Smooth muscle cell (in vitro differentiated cells): Measurements from ENCODE around the gene FGD5. TPM values are rescaled to one million over a fixed set of nuclear protein-coding genes. Genes with fewer than 3 reads are reported as not detected.

ENCODE experiments used
- DNase-seq: peaks from one replicate; lab custom pipeline; 2025; ENCODE audit not compliant: unreplicated experiment; lab: John Stamatoyannopoulos, UW
- H2AFZ ChIP-seq: fragments of 200-600 bp; sonication (generic); 2 replicates; pipeline ENCODE4 v1.6.0; 2016; ENCODE audit warnings: antibody characterized with exemption, low read depth, mild to moderate bottlenecking
- H3F3A ChIP-seq: fragments of 200-600 bp; sonication (generic); 2 replicates; pipeline ENCODE4 v1.6.0; 2017; ENCODE audit warnings: antibody characterized with exemption, low read depth
- H3K27ac ChIP-seq: fragments of 200-600 bp; sonication (generic); 2 replicates; pipeline ENCODE4 v1.5.1; 2016; ENCODE audit warnings: low read depth, mild to moderate bottlenecking
- H3K27me3 ChIP-seq: fragments of 200-600 bp; sonication (generic); 2 replicates; pipeline ENCODE4 v1.6.1; 2016; ENCODE audit warnings: low read depth, mild to moderate bottlenecking
- H3K36me3 ChIP-seq: fragments of 200-600 bp; sonication (generic); 2 replicates; pipeline ENCODE4 v1.5.1; 2016; ENCODE audit warnings: low read depth
- H3K4me1 ChIP-seq: fragments of 200-600 bp; sonication (generic); 2 replicates; pipeline ENCODE4 v1.5.1; 2016; ENCODE audit warnings: low read depth
- H3K4me2 ChIP-seq: fragments of 200-600 bp; sonication (generic); 2 replicates; pipeline ENCODE4 v1.6.0; 2016; ENCODE audit warnings: mild to moderate bottlenecking
- H3K4me3 ChIP-seq: fragments of 200-600 bp; sonication (generic); 2 replicates; pipeline ENCODE4 v1.5.1; 2016; ENCODE audit warnings: mild to moderate bottlenecking
- H3K79me2 ChIP-seq: fragments of 200-600 bp; sonication (generic); 2 replicates; pipeline ENCODE4 v1.6.0; 2016; ENCODE audit warnings: low read depth, mild to moderate bottlenecking
- H3K9ac ChIP-seq: fragments of 200-600 bp; sonication (generic); 2 replicates; pipeline ENCODE4 v1.6.0; 2016; ENCODE audit warnings: low read depth
- H3K9me3 ChIP-seq: fragments of 200-600 bp; sonication (generic); replicated peaks from 2 replicates; pipeline ENCODE4 v1.5.1; 2016; ENCODE audit warnings: low read depth
- H4K20me1 ChIP-seq: fragments of 200-600 bp; sonication (generic); 2 replicates; pipeline ENCODE4 v1.6.0; 2016; ENCODE audit warnings: low read depth
- CTCF ChIP-seq: fragments of 200-600 bp; sonication (generic); IDR thresholded peaks from 2 replicates; pipeline ENCODE4 v1.5.1; 2017; ENCODE audit warnings: borderline replicate concordance, mild to moderate bottlenecking, antibody characterized with exemption; ENCODE audit not compliant: insufficient read depth, poor library complexity, severe bottlenecking
- WGBS: methylation state at CpG from one replicate; pipeline ENCODE4 v1.1.7; 2016; ENCODE audit warnings: low lambda C conversion rate; 5-methylcytosine and 5-hydroxymethylcytosine counted together
- polyA plus RNA-seq: library from polyadenylated mRNA; unstranded; fragments of >200 nt; fragmentation: Nextera tagmentation; extraction: Ambion mirVana; gene quantifications from 2 replicates; pipeline ENCODE4 v1.2.1, GENCODE V29; 2016
- total RNA-seq: library from RNA; depleted of rRNA; stranded (reverse); fragments of >200 nt; gene quantifications from 2 replicates; pipeline ENCODE4 v1.2.3, GENCODE V29; 2014

The FGD5 gene
- total and polyA plus RNA-seq, 2 experiments from 2014 or later, result 0.63 to 0.71 TPM

GRCh38 chr3:14836049-14836468, 17.3 kb downstream of the FGD5 start:
- WGBS, result 87% methylated on average over 9 of the region's 9 CpGs
- no peak for TF ChIP-seq CTCF
- no peaks in the 10 kb centered on the region for H3K9me3 ChIP-seq
- H3K27me3 ChIP-seq, result peaks cover 3% of the 10 kb centered on the region
- H3K9ac ChIP-seq, result no peak overlapping the region
- H3K4me3 ChIP-seq, result no peak overlapping the region
- no peaks in the 10 kb centered on the region for H4K20me1 ChIP-seq
- H3K36me3 ChIP-seq, result no peaks in the 10 kb centered on the region
- H2AFZ ChIP-seq, result no peak overlapping the region
- H3K79me2 ChIP-seq, result no peaks in the 10 kb centered on the region
- H3K4me1 ChIP-seq, result peaks cover 24% of the 10 kb centered on the region
- no peak overlapping the region for H3K27ac ChIP-seq
- H3K4me2 ChIP-seq, result no peak overlapping the region
- no peak for DNase-seq
- H3F3A ChIP-seq, result peaks cover 3% of the 10 kb centered on the region

DNA sequence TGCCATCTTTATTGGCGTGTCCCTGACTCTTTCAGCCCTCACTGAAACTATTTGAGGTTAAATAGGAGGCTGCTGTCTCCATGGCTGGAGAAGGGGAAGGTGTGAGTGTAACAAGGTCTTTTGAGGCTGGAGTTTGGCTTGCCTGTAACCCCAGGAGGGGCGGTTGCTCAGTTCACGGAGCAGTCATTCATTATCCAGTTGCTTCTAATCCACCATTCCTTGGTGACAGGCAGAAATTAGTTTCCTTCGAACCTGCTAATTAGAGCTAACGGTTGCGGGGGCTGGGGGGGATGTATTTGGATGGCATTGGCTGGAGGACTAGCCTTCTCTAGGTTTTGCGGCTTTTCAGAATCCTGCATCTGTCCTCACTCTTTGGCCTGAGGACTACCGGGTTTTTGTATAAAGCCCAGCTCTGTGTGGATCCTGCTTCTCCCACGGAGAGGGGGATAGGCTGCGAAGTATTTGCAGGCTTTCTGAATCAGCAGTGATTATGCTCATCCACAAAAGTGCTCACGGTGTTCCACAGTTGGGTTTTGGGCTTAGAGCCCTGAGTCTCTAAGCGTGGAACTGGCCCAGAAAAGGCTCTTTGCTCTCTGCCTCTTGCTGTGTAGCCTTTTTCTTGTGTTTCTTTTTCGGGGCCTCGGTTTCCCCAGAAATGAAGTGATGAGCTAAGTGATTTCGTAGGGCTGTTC, 18.6 kb downstream of the FGD5 start:
- Histone ChIP-seq H3K79me2 (no peaks in the 10 kb centered on the region), H3K4me2 (peak overlapping the region; percentile 9), H3K36me3 (no peaks in the 10 kb centered on the region), H3K4me3 (no peak overlapping the region), H3K27ac (no peak overlapping the region), H3K9ac (no peak overlapping the region), H3K4me1 (peaks cover 24% of the 10 kb centered on the region), H3K9me3 (no peaks in the 10 kb centered on the region), H2AFZ (no peak overlapping the region), H4K20me1 (no peaks in the 10 kb centered on the region), H3F3A (peaks cover 3% of the 10 kb centered on the region), H3K27me3 (no peaks in the 10 kb centered on the region)
- 62% methylated on average over 15 of the region's 15 CpGs for WGBS
- TF ChIP-seq CTCF, result no peak
- no peak for DNase-seq

- H3F3A ChIP-seq, result peaks cover 3% of the 10 kb centered on the region
- H2AFZ ChIP-seq, result no peak overlapping the region
- H3K9ac ChIP-seq, result no peak overlapping the region
- H3K27me3 ChIP-seq, result no peaks in the 10 kb centered on the region
- H3K4me2 ChIP-seq, result peak overlapping the region; percentile 9
- peaks cover 24% of the 10 kb centered on the region for H3K4me1 ChIP-seq
- no peaks in the 10 kb centered on the region for H3K79me2 ChIP-seq
- no peaks in the 10 kb centered on the region for H3K36me3 ChIP-seq
- no peak for DNase-seq
- no peaks in the 10 kb centered on the region for H4K20me1 ChIP-seq
- no peak overlapping the region for H3K27ac ChIP-seq
- TF ChIP-seq CTCF, result no peak
- H3K9me3 ChIP-seq, result no peaks in the 10 kb centered on the region
- no peak overlapping the region for H3K4me3 ChIP-seq
- 51% methylated on average over 5 of the region's 5 CpGs for WGBS
Observed at GRCh38 chr3:14837878-14838258, 19.1 kb downstream of the FGD5 start.

DNA sequence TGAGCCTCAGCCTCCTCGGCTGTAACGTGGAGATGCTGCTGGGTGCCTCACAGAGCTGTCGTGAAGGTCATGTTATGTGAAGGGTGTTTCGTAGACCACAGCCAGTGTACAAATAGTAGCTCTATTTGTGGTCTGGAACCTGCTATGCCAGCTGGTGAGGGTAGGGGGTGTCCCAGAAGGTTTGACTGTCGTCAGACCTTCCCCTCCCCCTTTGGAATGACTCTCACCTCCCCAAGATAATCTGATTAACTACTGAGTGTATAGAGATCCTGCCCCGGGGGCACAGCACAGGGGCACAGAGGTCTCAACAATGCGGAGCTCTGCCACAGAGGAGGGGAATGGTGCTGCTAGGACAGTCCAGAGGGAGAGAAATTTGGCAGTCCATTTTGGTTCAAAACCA, 20.5 kb downstream of the FGD5 start:
- no peaks in the 10 kb centered on the region for H3K36me3 ChIP-seq
- 64% methylated on average over 7 of the region's 7 CpGs for WGBS
- peaks cover 24% of the 10 kb centered on the region for H3K4me1 ChIP-seq
- no peak overlapping the region for H3K27ac ChIP-seq
- H4K20me1 ChIP-seq, result no peaks in the 10 kb centered on the region
- H3F3A ChIP-seq, result peaks cover 3% of the 10 kb centered on the region
- no peak overlapping the region for H3K4me3 ChIP-seq
- no peaks in the 10 kb centered on the region for H3K79me2 ChIP-seq
- H3K9me3 ChIP-seq, result no peaks in the 10 kb centered on the region
- no peak for TF ChIP-seq CTCF
- no peak overlapping the region for H3K4me2 ChIP-seq
- no peak overlapping the region for H3K9ac ChIP-seq
- H2AFZ ChIP-seq, result no peak overlapping the region
- H3K27me3 ChIP-seq, result no peaks in the 10 kb centered on the region
- no peak for DNase-seq
